ENCODE data around the gene BNIP5.

BNIP5 gene

DNA sequence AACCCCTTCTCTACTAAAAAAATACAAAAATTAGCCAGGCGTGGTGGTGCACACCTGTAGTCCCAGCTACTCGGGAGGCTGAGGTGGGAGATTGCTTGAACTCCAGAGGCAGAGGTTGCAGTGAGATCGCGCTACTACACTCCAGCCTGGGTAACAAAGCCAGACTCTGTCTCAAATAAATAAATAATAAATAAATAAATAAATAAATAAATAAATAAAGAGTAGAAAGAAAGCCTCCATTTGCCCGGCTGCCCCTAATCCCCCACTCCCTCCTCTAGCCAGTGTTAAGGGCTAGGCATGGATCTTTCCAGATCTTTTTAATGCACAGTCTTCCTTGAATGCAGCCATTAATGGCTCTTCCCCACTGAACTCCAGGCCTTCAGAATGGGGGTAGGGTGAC, 63.6 kb downstream of the BNIP5 start:
- ChIA-PET POLR2A (no interaction called here), CTCF (no interaction called here)
- Histone ChIP-seq H3K36me3 (ENCODE audit: control insufficient read depth in 2 of 2, insufficient read depth in 1 of 2, low read length in 2 of 2) (no peaks in the 10 kb centered on the region), H3K4me3 (ENCODE audit: low read depth, low read length) (no peak overlapping the region), H3K9me3 (ENCODE audit: control insufficient read depth, insufficient read depth, low read depth, low read length) (no peaks in the 10 kb centered on the region), H3K4me1 (ENCODE audit: control insufficient read depth, insufficient read depth, low read length) (no peaks in the 10 kb centered on the region), H3K27ac (ENCODE audit: extremely low read depth, low read depth, low read length) (no peak overlapping the region)
- TF ChIP-seq ZNF626 (tag by site-specific recombination; IDR thresholded peaks at IDR 0.05) (no peak), ZNF433 (tag by site-specific recombination; IDR thresholded peaks at IDR 0.05; ENCODE audit: low read depth) (0 out of 2 replicates have a peak, but pooled peaks have one; percentile 46), ZNF140 (tag by site-specific recombination; IDR thresholded peaks at IDR 0.05) (peak; percentile 26; the same call in 1 of the 2 replicates), ZNF510 (tag by site-specific recombination; IDR thresholded peaks at IDR 0.05; ENCODE audit: insufficient replicate concordance) (peak; percentile 17), GLI4 (tag by site-specific recombination; IDR thresholded peaks at IDR 0.05) (no peak), ZNF623 (tag by site-specific recombination; IDR thresholded peaks at IDR 0.05) (peak; percentile 36; the same call in 1 of the 2 replicates), ZNF600 (tag by site-specific recombination; IDR thresholded peaks at IDR 0.05) (no peak), ZBTB17 (tag by site-specific recombination; IDR thresholded peaks at IDR 0.05) (no peak), ZNF558 (tag by site-specific recombination; IDR thresholded peaks at IDR 0.05) (peak; percentile 56; the same call in 1 of the 2 replicates), ZNF555 (tag by site-specific recombination; conservative IDR thresholded peaks at IDR 0.05) (peak; percentile 32), ZNF843 (tag by site-specific recombination; IDR thresholded peaks at IDR 0.05) (no peak), ZNF350 (tag by site-specific recombination; IDR thresholded peaks at IDR 0.05) (no peak), ZNF473 (tag by site-specific recombination; IDR thresholded peaks at IDR 0.05) (no peak), ZNF426 (tag by site-specific recombination; IDR thresholded peaks at IDR 0.05) (peak; percentile 63), ZNF777 (tag by site-specific recombination; IDR thresholded peaks at IDR 0.05; ENCODE audit: borderline replicate concordance) (no peak), KLF8 (tag by site-specific recombination; IDR thresholded peaks at IDR 0.05) (no peak)
- TF ChIP-seq, protein P1, sequence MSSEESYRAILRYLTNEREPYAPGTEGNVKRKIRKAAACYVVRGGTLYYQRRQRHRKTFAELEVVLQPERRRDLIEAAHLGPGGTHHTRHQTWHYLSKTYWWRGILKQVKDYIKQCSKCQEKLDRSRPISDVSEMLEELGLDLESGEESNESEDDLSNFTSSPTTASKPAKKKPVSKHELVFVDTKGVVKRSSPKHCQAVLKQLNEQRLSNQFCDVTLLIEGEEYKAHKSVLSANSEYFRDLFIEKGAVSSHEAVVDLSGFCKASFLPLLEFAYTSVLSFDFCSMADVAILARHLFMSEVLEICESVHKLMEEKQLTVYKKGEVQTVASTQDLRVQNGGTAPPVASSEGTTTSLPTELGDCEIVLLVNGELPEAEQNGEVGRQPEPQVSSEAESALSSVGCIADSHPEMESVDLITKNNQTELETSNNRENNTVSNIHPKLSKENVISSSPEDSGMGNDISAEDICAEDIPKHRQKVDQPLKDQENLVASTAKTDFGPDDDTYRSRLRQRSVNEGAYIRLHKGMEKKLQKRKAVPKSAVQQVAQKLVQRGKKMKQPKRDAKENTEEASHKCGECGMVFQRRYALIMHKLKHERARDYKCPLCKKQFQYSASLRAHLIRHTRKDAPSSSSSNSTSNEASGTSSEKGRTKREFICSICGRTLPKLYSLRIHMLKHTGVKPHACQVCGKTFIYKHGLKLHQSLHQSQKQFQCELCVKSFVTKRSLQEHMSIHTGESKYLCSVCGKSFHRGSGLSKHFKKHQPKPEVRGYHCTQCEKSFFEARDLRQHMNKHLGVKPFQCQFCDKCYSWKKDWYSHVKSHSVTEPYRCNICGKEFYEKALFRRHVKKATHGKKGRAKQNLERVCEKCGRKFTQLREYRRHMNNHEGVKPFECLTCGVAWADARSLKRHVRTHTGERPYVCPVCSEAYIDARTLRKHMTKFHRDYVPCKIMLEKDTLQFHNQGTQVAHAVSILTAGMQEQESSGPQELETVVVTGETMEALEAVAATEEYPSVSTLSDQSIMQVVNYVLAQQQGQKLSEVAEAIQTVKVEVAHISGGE (tag by site-specific recombination; conservative IDR thresholded peaks at IDR 0.05; ENCODE audit: low read depth): peak; percentile 43; the same call in 1 of the 2 replicates
- TF ChIP-seq, protein P2, sequence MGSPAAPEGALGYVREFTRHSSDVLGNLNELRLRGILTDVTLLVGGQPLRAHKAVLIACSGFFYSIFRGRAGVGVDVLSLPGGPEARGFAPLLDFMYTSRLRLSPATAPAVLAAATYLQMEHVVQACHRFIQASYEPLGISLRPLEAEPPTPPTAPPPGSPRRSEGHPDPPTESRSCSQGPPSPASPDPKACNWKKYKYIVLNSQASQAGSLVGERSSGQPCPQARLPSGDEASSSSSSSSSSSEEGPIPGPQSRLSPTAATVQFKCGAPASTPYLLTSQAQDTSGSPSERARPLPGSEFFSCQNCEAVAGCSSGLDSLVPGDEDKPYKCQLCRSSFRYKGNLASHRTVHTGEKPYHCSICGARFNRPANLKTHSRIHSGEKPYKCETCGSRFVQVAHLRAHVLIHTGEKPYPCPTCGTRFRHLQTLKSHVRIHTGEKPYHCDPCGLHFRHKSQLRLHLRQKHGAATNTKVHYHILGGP (tag by site-specific recombination; IDR thresholded peaks at IDR 0.05): no peak
- TF ChIP-seq, protein P3, sequence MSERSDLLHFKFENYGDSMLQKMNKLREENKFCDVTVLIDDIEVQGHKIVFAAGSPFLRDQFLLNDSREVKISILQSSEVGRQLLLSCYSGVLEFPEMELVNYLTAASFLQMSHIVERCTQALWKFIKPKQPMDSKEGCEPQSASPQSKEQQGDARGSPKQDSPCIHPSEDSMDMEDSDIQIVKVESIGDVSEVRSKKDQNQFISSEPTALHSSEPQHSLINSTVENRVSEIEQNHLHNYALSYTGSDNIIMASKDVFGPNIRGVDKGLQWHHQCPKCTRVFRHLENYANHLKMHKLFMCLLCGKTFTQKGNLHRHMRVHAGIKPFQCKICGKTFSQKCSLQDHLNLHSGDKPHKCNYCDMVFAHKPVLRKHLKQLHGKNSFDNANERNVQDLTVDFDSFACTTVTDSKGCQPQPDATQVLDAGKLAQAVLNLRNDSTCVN (tag by site-specific recombination; optimal IDR thresholded peaks at IDR 0.05): no peak
- TF ChIP-seq, protein P4, sequence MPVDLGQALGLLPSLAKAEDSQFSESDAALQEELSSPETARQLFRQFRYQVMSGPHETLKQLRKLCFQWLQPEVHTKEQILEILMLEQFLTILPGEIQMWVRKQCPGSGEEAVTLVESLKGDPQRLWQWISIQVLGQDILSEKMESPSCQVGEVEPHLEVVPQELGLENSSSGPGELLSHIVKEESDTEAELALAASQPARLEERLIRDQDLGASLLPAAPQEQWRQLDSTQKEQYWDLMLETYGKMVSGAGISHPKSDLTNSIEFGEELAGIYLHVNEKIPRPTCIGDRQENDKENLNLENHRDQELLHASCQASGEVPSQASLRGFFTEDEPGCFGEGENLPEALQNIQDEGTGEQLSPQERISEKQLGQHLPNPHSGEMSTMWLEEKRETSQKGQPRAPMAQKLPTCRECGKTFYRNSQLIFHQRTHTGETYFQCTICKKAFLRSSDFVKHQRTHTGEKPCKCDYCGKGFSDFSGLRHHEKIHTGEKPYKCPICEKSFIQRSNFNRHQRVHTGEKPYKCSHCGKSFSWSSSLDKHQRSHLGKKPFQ (tag by site-specific recombination; IDR thresholded peaks at IDR 0.05): no peak
- TF ChIP-seq, protein P5, sequence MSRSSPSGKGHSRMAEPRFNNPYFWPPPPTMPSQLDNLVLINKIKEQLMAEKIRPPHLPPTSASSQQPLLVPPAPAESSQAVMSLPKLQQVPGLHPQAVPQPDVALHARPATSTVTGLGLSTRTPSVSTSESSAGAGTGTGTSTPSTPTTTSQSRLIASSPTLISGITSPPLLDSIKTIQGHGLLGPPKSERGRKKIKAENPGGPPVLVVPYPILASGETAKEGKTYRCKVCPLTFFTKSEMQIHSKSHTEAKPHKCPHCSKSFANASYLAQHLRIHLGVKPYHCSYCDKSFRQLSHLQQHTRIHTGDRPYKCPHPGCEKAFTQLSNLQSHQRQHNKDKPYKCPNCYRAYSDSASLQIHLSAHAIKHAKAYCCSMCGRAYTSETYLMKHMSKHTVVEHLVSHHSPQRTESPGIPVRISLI (tag by site-specific recombination; IDR thresholded peaks at IDR 0.05): no peak
- TF ChIP-seq, protein P6, sequence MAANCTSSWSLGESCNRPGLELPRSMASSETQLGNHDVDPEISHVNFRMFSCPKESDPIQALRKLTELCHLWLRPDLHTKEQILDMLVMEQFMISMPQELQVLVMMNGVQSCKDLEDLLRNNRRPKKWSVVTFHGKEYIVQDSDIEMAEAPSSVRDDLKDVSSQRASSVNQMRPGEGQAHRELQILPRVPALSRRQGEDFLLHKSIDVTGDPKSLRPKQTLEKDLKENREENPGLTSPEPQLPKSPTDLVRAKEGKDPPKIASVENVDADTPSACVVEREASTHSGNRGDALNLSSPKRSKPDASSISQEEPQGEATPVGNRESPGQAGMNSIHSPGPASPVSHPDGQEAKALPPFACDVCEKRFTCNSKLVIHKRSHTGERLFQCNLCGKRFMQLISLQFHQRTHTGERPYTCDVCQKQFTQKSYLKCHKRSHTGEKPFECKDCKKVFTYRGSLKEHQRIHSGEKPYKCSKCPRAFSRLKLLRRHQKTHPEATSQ (tag by site-specific recombination; IDR thresholded peaks at IDR 0.05): no peak
- TF ChIP-seq, protein P7, sequence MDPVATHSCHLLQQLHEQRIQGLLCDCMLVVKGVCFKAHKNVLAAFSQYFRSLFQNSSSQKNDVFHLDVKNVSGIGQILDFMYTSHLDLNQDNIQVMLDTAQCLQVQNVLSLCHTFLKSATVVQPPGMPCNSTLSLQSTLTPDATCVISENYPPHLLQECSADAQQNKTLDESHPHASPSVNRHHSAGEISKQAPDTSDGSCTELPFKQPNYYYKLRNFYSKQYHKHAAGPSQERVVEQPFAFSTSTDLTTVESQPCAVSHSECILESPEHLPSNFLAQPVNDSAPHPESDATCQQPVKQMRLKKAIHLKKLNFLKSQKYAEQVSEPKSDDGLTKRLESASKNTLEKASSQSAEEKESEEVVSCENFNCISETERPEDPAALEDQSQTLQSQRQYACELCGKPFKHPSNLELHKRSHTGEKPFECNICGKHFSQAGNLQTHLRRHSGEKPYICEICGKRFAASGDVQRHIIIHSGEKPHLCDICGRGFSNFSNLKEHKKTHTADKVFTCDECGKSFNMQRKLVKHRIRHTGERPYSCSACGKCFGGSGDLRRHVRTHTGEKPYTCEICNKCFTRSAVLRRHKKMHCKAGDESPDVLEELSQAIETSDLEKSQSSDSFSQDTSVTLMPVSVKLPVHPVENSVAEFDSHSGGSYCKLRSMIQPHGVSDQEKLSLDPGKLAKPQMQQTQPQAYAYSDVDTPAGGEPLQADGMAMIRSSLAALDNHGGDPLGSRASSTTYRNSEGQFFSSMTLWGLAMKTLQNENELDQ (tag by site-specific recombination; IDR thresholded peaks at IDR 0.05; ENCODE audit: low read depth): no peak
- TF ChIP-seq, protein P8, sequence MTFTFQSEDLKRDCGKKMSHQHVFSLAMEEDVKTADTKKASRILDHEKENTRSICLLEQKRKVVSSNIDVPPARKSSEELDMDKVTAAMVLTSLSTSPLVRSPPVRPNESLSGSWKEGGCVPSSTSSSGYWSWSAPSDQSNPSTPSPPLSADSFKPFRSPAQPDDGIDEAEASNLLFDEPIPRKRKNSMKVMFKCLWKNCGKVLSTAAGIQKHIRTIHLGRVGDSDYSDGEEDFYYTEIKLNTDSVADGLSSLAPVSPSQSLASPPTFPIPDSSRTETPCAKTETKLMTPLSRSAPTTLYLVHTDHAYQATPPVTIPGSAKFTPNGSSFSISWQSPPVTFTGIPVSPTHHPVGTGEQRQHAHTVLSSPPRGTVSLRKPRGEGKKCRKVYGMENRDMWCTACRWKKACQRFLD (tag by site-specific recombination; IDR thresholded peaks at IDR 0.05): no peak
